SK-N-MC (cell line): ENCODE data around the gene MAML3.

Source experiments
- DNase-seq: peaks from one replicate; pipeline ENCODE4 v3.0.0-alpha.2; 2011; ENCODE audit warnings: low read depth, low spot score
- H3K27ac ChIP-seq: fragments of 200-600 bp; sonication (generic); 2 replicates; pipeline ENCODE4 v1.5.1; 2016; ENCODE audit warnings: mixed run types
- H3K36me3 ChIP-seq: fragments of 200-600 bp; sonication (generic); 2 replicates; pipeline ENCODE4 v1.6.1; 2017; ENCODE audit warnings: antibody characterized with exemption, low read length, mixed read lengths; ENCODE audit not compliant: insufficient read depth
- H3K4me3 ChIP-seq: fragments of 200-600 bp; sonication (generic); 2 replicates; pipeline ENCODE4 v1.5.1; 2016
- H3K9ac ChIP-seq: fragments of 200-600 bp; sonication (generic); 2 replicates; pipeline ENCODE4 v1.8.0; 2017; ENCODE audit warnings: mixed run types, mixed read lengths; ENCODE audit not compliant: insufficient read length
- H3K9me3 ChIP-seq: fragments of 200-600 bp; sonication (generic); 2 replicates; pipeline ENCODE4 v1.6.1; 2017; ENCODE audit warnings: low read depth, mild to moderate bottlenecking, antibody characterized with exemption, low read length, moderate library complexity, mixed read lengths
- EZH2 ChIP-seq: fragments of 200-600 bp; sonication (generic); IDR thresholded peaks from one replicate; pipeline ENCODE4 v1.6.1; 2017; ENCODE audit warnings: antibody characterized with exemption
- FOXP2 ChIP-seq: optimal IDR thresholded peaks from 2 replicates; pipeline ENCODE3; 2011; ENCODE audit warnings: mild to moderate bottlenecking, moderate library complexity; ENCODE audit not compliant: insufficient read depth; ENCODE audit errors: extremely low read length, control extremely low read depth
- POLR2AphosphoS5 ChIP-seq: IDR thresholded peaks from 2 replicates; pipeline ENCODE4 v1.6.1; 2012; ENCODE audit warnings: mild to moderate bottlenecking, low read depth, low read length, borderline replicate concordance

The MAML3 gene

DNA sequence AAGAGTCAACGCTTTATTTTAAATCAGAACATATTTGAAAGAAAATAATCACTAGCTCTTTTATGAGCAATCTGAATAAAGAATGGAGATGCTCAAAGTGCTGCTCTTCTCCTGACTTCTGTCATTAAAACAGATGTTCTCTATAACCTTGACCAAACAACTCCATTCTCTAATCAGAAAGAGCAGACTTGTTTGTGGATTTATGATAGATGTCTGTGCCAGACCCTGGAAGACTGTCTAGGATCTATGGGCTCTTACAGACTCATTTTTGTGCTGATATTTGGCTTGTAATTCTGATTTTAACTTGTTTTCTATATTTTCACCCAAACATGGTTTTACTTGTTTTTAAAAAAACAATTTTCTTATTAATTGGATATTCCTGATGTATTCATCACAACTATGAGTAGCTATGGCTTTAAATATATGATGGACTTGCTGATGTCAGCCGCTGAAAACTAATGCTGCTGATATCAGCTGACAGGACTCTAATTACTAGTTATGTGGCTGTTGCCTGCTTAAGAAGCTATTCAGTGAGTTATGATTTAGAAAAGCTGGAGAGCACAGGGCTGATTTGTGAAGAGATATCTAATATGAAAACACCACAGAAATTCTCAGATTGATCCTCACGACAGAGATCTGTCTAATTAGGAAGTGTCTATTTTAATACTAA lies 31.6 kb upstream of the MAML3 start:
- Histone ChIP-seq H3K9ac (no peak overlapping the region), H3K27ac (no peak overlapping the region), H3K4me3 (no peak overlapping the region), H3K36me3 (no peaks in the 10 kb centered on the region), H3K9me3 (no peaks in the 10 kb centered on the region)
- TF ChIP-seq POLR2AphosphoS5 (no peak), EZH2 (no peak), FOXP2 (no peak)
- no peak for DNase-seq

DNA sequence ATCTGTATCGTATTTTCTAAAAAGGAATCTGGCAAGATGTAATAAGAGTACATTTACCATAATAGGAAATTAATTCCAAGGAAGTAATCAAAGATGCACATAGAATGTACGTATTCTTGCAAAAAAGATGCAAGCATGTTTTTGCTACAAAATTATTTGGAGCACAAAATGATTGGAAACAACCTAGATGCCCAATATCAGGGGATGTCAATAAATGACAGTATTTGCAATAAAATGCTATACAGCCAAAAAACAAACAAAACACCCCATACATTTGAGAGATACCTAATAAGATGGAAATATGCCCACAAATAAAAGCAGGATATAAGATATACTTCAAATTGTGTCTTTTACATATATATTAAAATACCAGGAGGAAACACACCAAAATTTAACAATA lies 29.3 kb upstream of the MAML3 start:
- TF ChIP-seq FOXP2 (no peak), POLR2AphosphoS5 (no peak), EZH2 (no peak)
- H3K9me3 ChIP-seq, result no peaks in the 10 kb centered on the region
- no peak overlapping the region for H3K27ac ChIP-seq
- no peak overlapping the region for H3K4me3 ChIP-seq
- H3K9ac ChIP-seq, result no peak overlapping the region
- no peak for DNase-seq
- no peaks in the 10 kb centered on the region for H3K36me3 ChIP-seq

DNA sequence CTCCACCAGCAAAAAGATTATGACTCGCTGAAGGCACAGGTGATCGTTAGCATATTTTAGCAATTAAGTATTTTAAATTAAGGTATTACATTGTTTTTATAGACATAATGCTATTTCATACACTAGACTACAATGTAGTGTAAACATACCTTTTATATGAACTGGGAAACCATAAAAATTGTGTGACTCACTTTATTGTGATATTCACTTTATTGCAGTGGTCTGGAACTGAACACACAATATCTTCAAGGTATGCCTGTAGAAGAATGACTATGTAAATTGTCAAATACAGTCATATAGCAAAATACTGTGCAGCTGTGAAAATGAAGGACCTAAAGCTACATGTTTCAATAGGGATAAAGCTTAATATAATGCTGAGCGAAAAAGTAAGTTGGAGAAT lies 26.6 kb upstream of the MAML3 start:
- TF ChIP-seq FOXP2, result no peak
- TF ChIP-seq POLR2AphosphoS5, result no peak
- TF ChIP-seq EZH2, result no peak
- H3K36me3 ChIP-seq, result no peaks in the 10 kb centered on the region
- H3K9me3 ChIP-seq, result no peaks in the 10 kb centered on the region
- H3K27ac ChIP-seq, result no peak overlapping the region
- H3K9ac ChIP-seq, result no peak overlapping the region
- no peak for DNase-seq
- no peak overlapping the region for H3K4me3 ChIP-seq

DNA sequence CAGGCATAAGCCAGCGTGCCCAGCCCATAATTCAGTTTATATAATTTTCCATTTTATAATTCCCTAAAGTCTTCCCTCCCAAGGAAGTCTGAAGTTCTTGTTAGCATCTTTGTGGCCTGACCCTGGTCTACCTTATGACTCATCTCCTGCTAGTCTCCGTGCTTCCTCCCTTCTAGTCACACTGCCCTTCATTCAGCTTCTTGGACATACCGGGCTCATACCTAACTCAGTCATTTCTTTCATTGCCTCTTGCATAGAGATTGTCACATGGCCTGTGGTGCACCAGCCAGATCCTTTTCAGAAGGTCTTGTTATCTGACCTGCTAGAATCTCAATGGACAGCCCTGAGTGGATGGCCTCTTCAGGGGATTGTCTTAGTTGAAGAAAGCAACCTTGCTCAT lies 22.8 kb upstream of the MAML3 start:
- Histone ChIP-seq H3K9ac (no peak overlapping the region), H3K4me3 (no peak overlapping the region), H3K27ac (no peak overlapping the region), H3K36me3 (no peaks in the 10 kb centered on the region), H3K9me3 (no peaks in the 10 kb centered on the region)
- no peak for DNase-seq
- TF ChIP-seq FOXP2, result no peak
- TF ChIP-seq POLR2AphosphoS5, result no peak
- TF ChIP-seq EZH2, result no peak

DNA sequence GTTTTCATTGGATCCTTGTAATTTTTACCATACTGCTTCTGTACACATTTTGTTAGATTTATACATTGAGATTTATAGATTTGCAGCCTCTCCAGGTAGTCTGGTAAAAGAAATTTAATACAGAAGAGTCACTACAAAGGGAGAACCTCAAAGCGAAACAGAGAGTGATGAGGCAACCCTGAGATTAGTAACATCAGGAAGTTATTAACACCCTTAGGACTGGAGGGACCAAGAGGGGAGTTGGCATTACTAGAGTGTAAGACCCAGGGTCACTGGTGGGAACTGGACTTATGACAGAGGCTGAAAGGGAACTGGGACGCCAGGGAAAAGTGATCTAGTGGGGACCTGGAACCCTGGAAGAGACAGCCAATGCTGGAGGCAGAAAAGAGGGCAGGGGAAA lies 20.6 kb upstream of the MAML3 start:
- no peak overlapping the region for H3K4me3 ChIP-seq
- DNase-seq, result no peak
- H3K9me3 ChIP-seq, result no peaks in the 10 kb centered on the region
- H3K9ac ChIP-seq, result no peak overlapping the region
- no peak overlapping the region for H3K27ac ChIP-seq
- no peak for TF ChIP-seq FOXP2
- TF ChIP-seq EZH2, result no peak
- TF ChIP-seq POLR2AphosphoS5, result no peak
- no peaks in the 10 kb centered on the region for H3K36me3 ChIP-seq

DNA sequence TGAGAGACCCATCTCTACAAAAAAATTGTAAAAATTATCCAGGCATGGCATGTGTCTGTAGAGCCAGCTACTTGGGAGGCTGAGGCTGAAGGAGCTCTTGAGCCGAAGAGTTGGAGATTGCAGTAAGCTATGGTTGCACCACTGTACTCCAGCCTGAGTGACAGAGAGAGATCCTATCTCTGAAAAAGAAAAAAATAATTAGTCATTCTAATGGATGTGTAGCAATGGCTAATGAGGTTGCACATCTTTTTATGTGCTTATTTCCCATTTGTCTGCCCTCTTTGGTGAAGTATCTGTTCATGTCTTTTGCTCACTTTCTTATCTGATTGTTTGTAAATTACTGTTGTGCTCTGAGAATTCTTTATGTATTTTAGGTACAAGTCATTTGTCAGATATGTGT lies 19.0 kb upstream of the MAML3 start:
- TF ChIP-seq POLR2AphosphoS5 (no peak), FOXP2 (no peak), EZH2 (no peak)
- Histone ChIP-seq H3K9ac (no peak overlapping the region), H3K27ac (no peak overlapping the region), H3K9me3 (no peaks in the 10 kb centered on the region), H3K4me3 (no peak overlapping the region), H3K36me3 (no peaks in the 10 kb centered on the region)
- no peak for DNase-seq

DNA sequence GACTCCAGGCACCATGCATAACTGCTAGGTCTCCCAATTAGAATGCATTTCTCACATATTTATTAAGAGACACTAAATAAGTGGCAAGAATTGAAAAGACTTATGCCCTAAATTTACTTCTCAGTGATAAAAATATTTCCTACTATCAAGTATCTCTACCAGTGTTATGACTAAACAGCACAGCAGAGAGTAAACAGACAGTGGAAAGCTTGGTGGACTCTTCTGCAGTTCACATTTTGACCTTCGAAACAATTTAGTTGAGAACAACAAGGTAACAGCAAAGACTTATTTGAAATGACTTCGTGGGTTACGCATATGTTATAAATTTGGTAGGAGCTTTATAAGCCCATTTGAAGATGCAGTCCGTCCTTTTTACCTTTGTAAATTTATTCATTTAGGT lies 16.3 kb upstream of the MAML3 start:
- no peaks in the 10 kb centered on the region for H3K36me3 ChIP-seq
- no peak overlapping the region for H3K4me3 ChIP-seq
- TF ChIP-seq EZH2 (no peak), POLR2AphosphoS5 (no peak), FOXP2 (no peak)
- no peak overlapping the region for H3K27ac ChIP-seq
- no peaks in the 10 kb centered on the region for H3K9me3 ChIP-seq
- no peak overlapping the region for H3K9ac ChIP-seq
- DNase-seq, result no peak

DNA sequence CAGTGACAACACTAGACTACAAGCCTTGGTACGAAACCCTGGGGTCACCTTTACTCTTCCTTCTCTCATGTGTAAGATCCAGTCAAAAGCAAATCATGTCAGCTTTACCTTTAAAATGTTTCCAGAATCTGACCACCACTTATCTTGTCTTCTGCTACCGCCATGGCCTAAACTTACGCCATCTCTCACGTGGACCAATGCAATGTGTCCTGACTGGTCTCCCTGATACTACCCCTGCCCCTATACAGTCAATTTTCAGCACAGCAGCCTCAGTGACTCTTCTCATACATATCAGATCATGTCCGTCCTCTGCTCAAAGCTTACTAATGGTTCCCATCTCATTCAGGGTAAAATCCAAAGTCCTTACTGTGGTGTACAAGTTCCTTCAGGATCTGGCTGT lies 15.0 kb upstream of the MAML3 start:
- DNase-seq, result no peak
- Histone ChIP-seq H3K9me3 (no peaks in the 10 kb centered on the region), H3K36me3 (no peaks in the 10 kb centered on the region), H3K27ac (no peak overlapping the region), H3K4me3 (no peak overlapping the region), H3K9ac (no peak overlapping the region)
- TF ChIP-seq POLR2AphosphoS5 (no peak), EZH2 (no peak), FOXP2 (no peak)

DNA sequence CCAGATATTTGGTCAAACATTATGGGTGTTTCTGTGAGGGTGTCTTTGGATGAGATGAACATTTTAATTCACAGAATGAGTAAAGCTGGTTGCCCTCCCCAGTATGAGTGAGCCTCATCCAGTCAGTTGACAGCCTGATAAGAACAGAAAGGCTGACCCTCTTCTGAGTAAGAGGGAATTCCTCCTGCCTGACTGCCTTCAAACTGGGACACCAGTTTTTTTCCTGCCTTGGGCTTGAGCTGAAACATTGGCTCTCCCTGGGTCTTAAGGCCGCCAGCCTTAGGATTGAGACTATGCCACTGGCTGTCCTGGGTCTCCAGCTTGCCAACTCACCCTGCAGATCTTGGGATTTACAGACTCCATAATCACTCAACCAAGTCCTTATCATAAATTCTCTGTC lies 14.5 kb upstream of the MAML3 start:
- no peak for TF ChIP-seq FOXP2
- DNase-seq, result no peak
- H3K27ac ChIP-seq, result no peak overlapping the region

More for the DNA sequence above, 14.5 kb upstream of the MAML3 start:
- Histone ChIP-seq H3K9ac (no peak overlapping the region), H3K36me3 (no peaks in the 10 kb centered on the region), H3K9me3 (no peaks in the 10 kb centered on the region), H3K4me3 (no peak overlapping the region)
